GM23338 (cell line): Measurements from ENCODE around the gene ZNF488.

Source experiments
- CREB1 ChIP-seq: fragments of 250-450 bp; sonication (Bioruptor Pico); IDR thresholded peaks from 2 replicates; pipeline ENCODE4 v1.5.0; 2020; ENCODE audit warnings: low read depth, mild to moderate bottlenecking, moderate library complexity
- CTCF ChIP-seq, 2 experiments: fragments of 200-600 bp in 1 of 2; sonication (generic) in 1 of 2; conservative IDR thresholded peaks; 2 replicates each; pipeline versions ENCODE4 v1.5.1 to v1.6.1; 2016 to 2017; ENCODE audit warnings: antibody characterized with exemption in 2 of 2, low read depth in 2 of 2, mild to moderate bottlenecking in 2 of 2, moderate library complexity in 1 of 2
- ETS1 ChIP-seq: IDR thresholded peaks from 2 replicates; pipeline ENCODE4 v1.6.1; 2016; ENCODE audit warnings: antibody characterized with exemption
- EZH2 ChIP-seq: fragments of 200-600 bp; sonication (generic); IDR thresholded peaks from one replicate; pipeline ENCODE4 v1.8.0; 2017; ENCODE audit warnings: antibody characterized with exemption, mild to moderate bottlenecking, low read depth; ENCODE audit not compliant: unreplicated experiment
- EZH2phosphoT487 ChIP-seq: fragments of 200-600 bp; sonication (generic); IDR thresholded peaks from one replicate; pipeline ENCODE4 v1.8.1; 2018; ENCODE audit warnings: antibody characterized with exemption; ENCODE audit not compliant: unreplicated experiment
- JUNB ChIP-seq: IDR thresholded peaks from one replicate; pipeline ENCODE4 v1.6.1; 2016; ENCODE audit warnings: antibody characterized with exemption; ENCODE audit not compliant: unreplicated experiment
- NANOG ChIP-seq: IDR thresholded peaks from 2 replicates; pipeline ENCODE4 v1.6.1; 2016; ENCODE audit warnings: antibody characterized with exemption, borderline replicate concordance
- POLR2AphosphoS5 ChIP-seq: IDR thresholded peaks from 2 replicates; pipeline ENCODE4 v1.6.1; 2016; ENCODE audit warnings: antibody characterized with exemption, low read depth
- REST ChIP-seq: IDR thresholded peaks from one replicate; pipeline ENCODE4 v1.6.1; 2018; ENCODE audit warnings: antibody characterized with exemption; ENCODE audit not compliant: unreplicated experiment
- STAT1 ChIP-seq: IDR thresholded peaks from one replicate; pipeline ENCODE4 v1.6.1; 2016; ENCODE audit warnings: antibody characterized with exemption; ENCODE audit not compliant: unreplicated experiment
- ZNF114 ChIP-seq: fragments of 250-450 bp; sonication (Bioruptor Pico); IDR thresholded peaks from 2 replicates; pipeline ENCODE4 v1.5.0; 2020; ENCODE audit warnings: mild to moderate bottlenecking, moderate library complexity
- ZNF462 ChIP-seq: fragments of 250-450 bp; sonication (Bioruptor Pico); IDR thresholded peaks from 2 replicates; pipeline ENCODE4 v1.5.0; 2020; ENCODE audit warnings: mild to moderate bottlenecking, moderate library complexity

- no peak for TF ChIP-seq CTCF (conservative IDR thresholded peaks at IDR 0.05; ENCODE audit: low read depth in 2 of 2)
- TF ChIP-seq REST, result no peak
- no peak for TF ChIP-seq EZH2
- TF ChIP-seq POLR2AphosphoS5, result no peak
- no peak for TF ChIP-seq EZH2phosphoT487
- TF ChIP-seq ETS1, result no peak
- TF ChIP-seq CREB1 (CRISPR knock-in tag), result no peak
- no peak for TF ChIP-seq STAT1
- no peak for TF ChIP-seq ZNF462 (CRISPR knock-in tag)
- no peak for TF ChIP-seq JUNB
- no peak for TF ChIP-seq ZNF114
- TF ChIP-seq NANOG, result no peak
Observed at GRCh38 chr10:47366731-47367460, 17.2 kb downstream of the ZNF488 start.
